HEK293 (cell line): ENCODE results near the gene CTPS1.

ENCODE experiments used
- CTCF ChIA-PET: fragments of 350-600 bp; formaldehyde crosslinking; extraction: SDS; loops from one replicate; lab custom pipeline; 2021; ENCODE audit warnings: antibody characterized with exemption; lab: Yijun Ruan, JAX
- POLR2A ChIA-PET: fragments of 300-600 bp; formaldehyde crosslinking; extraction: SDS; loops from one replicate; lab custom pipeline; 2020; ENCODE audit warnings: antibody characterized with exemption, inconsistent platforms; lab: Yijun Ruan, JAX
- H3K27ac ChIP-seq: fragments of 200-500 bp; sonication (Bioruptor generic); 2 replicates; pipeline ENCODE4 v1.5.1; 2014; ENCODE audit warnings: low read depth, low read length, control low read depth, inconsistent platforms; ENCODE audit errors: extremely low read depth
- H3K36me3 ChIP-seq, 2 experiments: fragments of 200-500 bp in 1 of 2; sonication (Bioruptor generic) in 1 of 2; 1 replicate in 1 of 2; 2 replicates in 1 of 2; pipeline ENCODE4 v1.5.1; 2014 to 2017; ENCODE audit warnings: inconsistent platforms in 2 of 2, low read length in 2 of 2; ENCODE audit not compliant: control insufficient read depth in 2 of 2, insufficient read depth in 1 of 2
- H3K4me1 ChIP-seq: fragments of 200-500 bp; sonication (Bioruptor generic); 2 replicates; pipeline ENCODE4 v1.5.1; 2014; ENCODE audit warnings: mild to moderate bottlenecking, low read length, inconsistent platforms; ENCODE audit not compliant: control insufficient read depth, insufficient read depth
- H3K4me3 ChIP-seq: 2 replicates; pipeline ENCODE4 v1.5.1; 2011; ENCODE audit warnings: low read depth, mild to moderate bottlenecking, control low read depth, low read length, moderate library complexity
- H3K9me3 ChIP-seq: fragments of 200-500 bp; sonication (Bioruptor generic); 2 replicates; pipeline ENCODE4 v1.5.1; 2014; ENCODE audit warnings: low read depth, low read length, inconsistent platforms; ENCODE audit not compliant: control insufficient read depth, insufficient read depth
- KLF1 ChIP-seq: fragments of 450-650 bp; formaldehyde crosslinking; IDR thresholded peaks from 2 replicates; pipeline ENCODE4 v1.5.1; 2016; ENCODE audit warnings: missing biosample characterization, missing genetic modification characterization
- KLF8 ChIP-seq: fragments of 450-650 bp; formaldehyde crosslinking; IDR thresholded peaks from 2 replicates; pipeline ENCODE4 v1.5.1; 2016; ENCODE audit warnings: missing biosample characterization, missing genetic modification characterization
- MZF1 ChIP-seq: fragments of 450-650 bp; formaldehyde crosslinking; IDR thresholded peaks from 2 replicates; pipeline ENCODE4 v1.5.1; 2017; ENCODE audit warnings: missing biosample characterization, missing genetic modification characterization, borderline replicate concordance
- SALL2 ChIP-seq: fragments of 450-650 bp; formaldehyde crosslinking; IDR thresholded peaks from 2 replicates; pipeline ENCODE4 v1.5.0; 2017; ENCODE audit warnings: missing biosample characterization, mild to moderate bottlenecking, missing genetic modification characterization, borderline replicate concordance
- SCRT1 ChIP-seq: fragments of 450-650 bp; formaldehyde crosslinking; IDR thresholded peaks from 2 replicates; pipeline ENCODE4 v1.5.1; 2016; ENCODE audit warnings: missing biosample characterization, missing genetic modification characterization, borderline replicate concordance
- ZBTB10 ChIP-seq: fragments of 450-650 bp; formaldehyde crosslinking; IDR thresholded peaks from 2 replicates; pipeline ENCODE4 v1.5.1; 2016; ENCODE audit warnings: missing biosample characterization, missing genetic modification characterization
- ZNF16 ChIP-seq: fragments of 450-650 bp; formaldehyde crosslinking; IDR thresholded peaks from 2 replicates; pipeline ENCODE4 v1.5.1; 2016; ENCODE audit warnings: low read depth, missing biosample characterization, missing genetic modification characterization
- ZNF18 ChIP-seq: fragments of 450-650 bp; formaldehyde crosslinking; IDR thresholded peaks from 2 replicates; pipeline ENCODE4 v1.5.1; 2016; ENCODE audit warnings: missing biosample characterization, missing genetic modification characterization
- ZNF184 ChIP-seq: fragments of 450-650 bp; IDR thresholded peaks from 2 replicates; pipeline ENCODE4 v1.5.1; 2018; ENCODE audit warnings: missing biosample characterization, mild to moderate bottlenecking, missing genetic modification characterization
- ZNF311 ChIP-seq: fragments of 450-650 bp; formaldehyde crosslinking; IDR thresholded peaks from 2 replicates; pipeline ENCODE4 v1.5.1; 2017; ENCODE audit warnings: missing biosample characterization, missing genetic modification characterization, borderline replicate concordance
- ZNF416 ChIP-seq: fragments of 450-650 bp; formaldehyde crosslinking; IDR thresholded peaks from 2 replicates; pipeline ENCODE4 v1.5.1; 2016; ENCODE audit warnings: missing biosample characterization, missing genetic modification characterization
- ZNF473 ChIP-seq: fragments of 450-650 bp; formaldehyde crosslinking; IDR thresholded peaks from 2 replicates; pipeline ENCODE4 v1.5.1; 2017; ENCODE audit warnings: missing biosample characterization, missing genetic modification characterization
- ZNF521 ChIP-seq: fragments of 450-650 bp; formaldehyde crosslinking; IDR thresholded peaks from 2 replicates; pipeline ENCODE4 v1.5.1; 2017; ENCODE audit warnings: missing biosample characterization, mild to moderate bottlenecking, missing genetic modification characterization
- ZNF561 ChIP-seq: fragments of 450-650 bp; IDR thresholded peaks from 2 replicates; pipeline ENCODE4 v1.5.1; 2018; ENCODE audit warnings: missing biosample characterization, missing genetic modification characterization, borderline replicate concordance
- ZNF664 ChIP-seq: fragments of 450-650 bp; formaldehyde crosslinking; IDR thresholded peaks from 2 replicates; pipeline ENCODE4 v1.5.1; 2016; ENCODE audit warnings: missing biosample characterization, missing genetic modification characterization
- ZSCAN4 ChIP-seq: fragments of 450-650 bp; formaldehyde crosslinking; IDR thresholded peaks from 2 replicates; pipeline ENCODE4 v1.5.1; 2017; ENCODE audit warnings: missing biosample characterization, missing genetic modification characterization
- TF ChIP-seq, protein P1 (sequence below): fragments of 450-650 bp; formaldehyde crosslinking; IDR thresholded peaks from 2 replicates; pipeline ENCODE4 v1.5.1; 2016; ENCODE audit warnings: missing biosample characterization, missing genetic modification characterization, borderline replicate concordance

CTPS1 gene

DNA sequence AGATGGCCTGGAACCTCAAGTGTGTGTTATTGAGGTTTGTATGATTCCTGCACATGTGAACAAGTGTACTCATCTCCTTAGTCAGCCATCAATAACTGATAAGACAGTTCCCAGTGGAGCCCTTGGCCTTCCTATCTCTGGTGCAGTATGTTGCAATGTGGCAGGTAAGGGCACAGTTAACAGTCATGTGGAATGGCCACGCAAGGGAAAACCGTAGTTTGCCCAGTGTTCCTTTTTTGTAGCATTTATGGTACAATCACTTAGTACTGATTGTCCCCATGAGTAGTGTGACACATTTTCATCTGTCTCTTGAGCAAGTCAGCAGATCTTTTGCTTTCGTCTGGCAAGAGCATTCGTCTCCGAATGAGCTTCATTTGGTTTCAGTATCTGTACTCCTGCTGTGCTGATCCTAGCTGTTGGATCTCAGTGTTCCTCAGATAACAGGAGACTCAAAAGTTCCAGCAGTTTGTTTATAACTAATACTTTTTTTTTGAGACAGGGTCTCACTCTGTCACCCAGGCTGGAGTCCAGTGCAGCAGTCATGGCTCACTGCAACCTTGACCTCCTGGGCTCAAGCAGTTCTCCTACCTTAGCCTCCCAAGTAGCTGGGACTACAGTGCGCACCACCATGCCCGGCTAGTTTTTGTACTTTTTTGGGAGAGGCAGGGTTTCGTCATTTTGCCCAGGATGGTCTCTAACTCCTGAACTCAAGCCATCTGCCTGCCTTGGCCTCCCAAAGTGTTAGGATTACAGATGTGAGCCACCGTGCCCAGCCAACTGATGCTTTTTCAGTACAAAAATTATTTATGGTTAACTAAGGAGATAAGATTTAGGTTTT, 8.2 kb downstream of the CTPS1 start (continued):
- TF ChIP-seq ZNF416 (no peak), ZSCAN4 (tag by site-specific recombination) (no peak), MZF1 (tag by site-specific recombination) (no peak), KLF8 (no peak)

GRCh38 chr1:40988280-40988679, 8.8 kb downstream of the CTPS1 start:
- CTCF ChIA-PET = interaction anchor here (1.5 kb wide), 1 partner anchor 15 kb away, joined by 3 read pairs; no protein-coding TSS in a partner anchor
- peaks cover 50 to 100% of the 10 kb centered on the region in 2 experiments for H3K36me3 ChIP-seq
- H3K27ac ChIP-seq = no peak overlapping the region
- POLR2A ChIA-PET = no interaction called here
- H3K4me1 ChIP-seq = no peaks in the 10 kb centered on the region
- no peak overlapping the region for H3K4me3 ChIP-seq
- no peak for TF ChIP-seq ZNF18
- no peak for TF ChIP-seq KLF1
- no peak for TF ChIP-seq ZBTB10 (tag by site-specific recombination)
- TF ChIP-seq ZNF184 (tag by site-specific recombination) = no peak
- TF ChIP-seq, protein P1, sequence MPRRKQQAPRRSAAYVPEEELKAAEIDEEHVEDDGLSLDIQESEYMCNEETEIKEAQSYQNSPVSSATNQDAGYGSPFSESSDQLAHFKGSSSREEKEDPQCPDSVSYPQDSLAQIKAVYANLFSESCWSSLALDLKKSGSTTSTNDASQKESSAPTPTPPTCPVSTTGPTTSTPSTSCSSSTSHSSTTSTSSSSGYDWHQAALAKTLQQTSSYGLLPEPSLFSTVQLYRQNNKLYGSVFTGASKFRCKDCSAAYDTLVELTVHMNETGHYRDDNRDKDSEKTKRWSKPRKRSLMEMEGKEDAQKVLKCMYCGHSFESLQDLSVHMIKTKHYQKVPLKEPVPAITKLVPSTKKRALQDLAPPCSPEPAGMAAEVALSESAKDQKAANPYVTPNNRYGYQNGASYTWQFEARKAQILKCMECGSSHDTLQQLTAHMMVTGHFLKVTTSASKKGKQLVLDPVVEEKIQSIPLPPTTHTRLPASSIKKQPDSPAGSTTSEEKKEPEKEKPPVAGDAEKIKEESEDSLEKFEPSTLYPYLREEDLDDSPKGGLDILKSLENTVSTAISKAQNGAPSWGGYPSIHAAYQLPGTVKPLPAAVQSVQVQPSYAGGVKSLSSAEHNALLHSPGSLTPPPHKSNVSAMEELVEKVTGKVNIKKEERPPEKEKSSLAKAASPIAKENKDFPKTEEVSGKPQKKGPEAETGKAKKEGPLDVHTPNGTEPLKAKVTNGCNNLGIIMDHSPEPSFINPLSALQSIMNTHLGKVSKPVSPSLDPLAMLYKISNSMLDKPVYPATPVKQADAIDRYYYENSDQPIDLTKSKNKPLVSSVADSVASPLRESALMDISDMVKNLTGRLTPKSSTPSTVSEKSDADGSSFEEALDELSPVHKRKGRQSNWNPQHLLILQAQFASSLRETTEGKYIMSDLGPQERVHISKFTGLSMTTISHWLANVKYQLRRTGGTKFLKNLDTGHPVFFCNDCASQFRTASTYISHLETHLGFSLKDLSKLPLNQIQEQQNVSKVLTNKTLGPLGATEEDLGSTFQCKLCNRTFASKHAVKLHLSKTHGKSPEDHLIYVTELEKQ = no peak
- TF ChIP-seq SALL2 (tag by site-specific recombination) = no peak
- TF ChIP-seq ZNF16 (tag by site-specific recombination) = no peak
- no peak for TF ChIP-seq ZNF561
- no peak for TF ChIP-seq ZNF664 (tag by site-specific recombination)
- no peak for TF ChIP-seq ZNF311 (tag by site-specific recombination)
- TF ChIP-seq ZNF473 = no peak
- TF ChIP-seq ZNF521 (tag by site-specific recombination) = no peak
- TF ChIP-seq SCRT1 = no peak
- no peaks in the 10 kb centered on the region for H3K9me3 ChIP-seq
